HepG2 (cell line): ENCODE measurements around the gene INTS7. TPM values are rescaled to one million over a fixed set of nuclear protein-coding genes. Genes with fewer than 3 reads are reported as not detected.

Experiments used
- DBP ChIP-seq: sonication (generic); formaldehyde crosslinking; IDR thresholded peaks from 2 replicates; pipeline ENCODE4 v1.4.0; 2020; ENCODE audit warnings: missing genetic modification reagents; ENCODE audit errors: not compliant biosample characterization
- DR1 ChIP-seq: sonication (generic); formaldehyde crosslinking; IDR thresholded peaks from 2 replicates; pipeline ENCODE4 v1.8.0; 2021; ENCODE audit warnings: mild to moderate bottlenecking, missing genetic modification reagents, inconsistent platforms
- ELK4 ChIP-seq: sonication (generic); formaldehyde crosslinking; IDR thresholded peaks from 2 replicates; pipeline ENCODE4 v1.9.0; 2021; ENCODE audit warnings: missing genetic modification reagents, borderline replicate concordance
- GATAD1 ChIP-seq: IDR thresholded peaks from 2 replicates; pipeline ENCODE4 v1.6.1; 2016; ENCODE audit warnings: missing genetic modification reagents, missing compliant biosample characterization
- HNF1A ChIP-seq, 2 experiments: sonication (generic) in 1 of 2; formaldehyde crosslinking in 1 of 2; IDR thresholded peaks; 2 replicates each; pipeline versions ENCODE4 v1.4.0 to v1.6.1; 2016 to 2020; ENCODE audit warnings: borderline replicate concordance in 1 of 2, low read depth in 1 of 2, mild to moderate bottlenecking in 1 of 2, missing genetic modification reagents in 1 of 2
- NFAT5 ChIP-seq: sonication (generic); formaldehyde crosslinking; IDR thresholded peaks from 2 replicates; pipeline ENCODE4 v1.4.0; 2020; ENCODE audit warnings: missing genetic modification reagents
- NFE2L2 ChIP-seq: fragments of 150-350 bp; IDR thresholded peaks from 2 replicates; pipeline ENCODE4 v1.6.1; 2014; ENCODE audit warnings: low read length
- PTBP1 ChIP-seq: fragments of 200-400 bp; formaldehyde crosslinking; IDR thresholded peaks from 2 replicates; pipeline ENCODE4 v1.6.1; 2018; ENCODE audit warnings: low read length, low read depth; ENCODE audit not compliant: poor library complexity, severe bottlenecking
- SALL2 ChIP-seq: sonication (generic); formaldehyde crosslinking; IDR thresholded peaks from 2 replicates; pipeline ENCODE4 v1.8.1; 2023; ENCODE audit warnings: mild to moderate bottlenecking, missing genetic modification reagents, inconsistent platforms
- SOX5 ChIP-seq: IDR thresholded peaks from 2 replicates; pipeline ENCODE4 v1.6.1; 2016; ENCODE audit warnings: borderline replicate concordance
- TBX2 ChIP-seq: sonication (generic); formaldehyde crosslinking; IDR thresholded peaks from 2 replicates; pipeline ENCODE4 v1.5.0; 2020; ENCODE audit warnings: missing genetic modification reagents, mild to moderate bottlenecking, borderline replicate concordance
- ZFP36L1 ChIP-seq: sonication (generic); formaldehyde crosslinking; IDR thresholded peaks from 2 replicates; pipeline ENCODE4 v1.8.0; 2022; ENCODE audit warnings: mild to moderate bottlenecking, missing genetic modification reagents, moderate library complexity
- ZNF530 ChIP-seq: sonication (generic); formaldehyde crosslinking; IDR thresholded peaks from 2 replicates; pipeline ENCODE4 v1.5.0; 2020; ENCODE audit warnings: low read depth, mild to moderate bottlenecking, missing genetic modification reagents
- ZNF737 ChIP-seq: sonication (generic); formaldehyde crosslinking; IDR thresholded peaks from 2 replicates; pipeline ENCODE4 v1.5.0; 2020; ENCODE audit warnings: missing genetic modification reagents, mild to moderate bottlenecking, borderline replicate concordance
- ZSCAN12 ChIP-seq: sonication (generic); formaldehyde crosslinking; IDR thresholded peaks from 2 replicates; pipeline ENCODE4 v1.9.0; 2021; ENCODE audit warnings: mild to moderate bottlenecking, missing genetic modification reagents
- polyA plus RNA-seq, 8 experiments: library from polyadenylated mRNA; depleted of rRNA in 3 of 8; stranded (reverse) in 7 of 8; unstranded in 1 of 8; fragments of >200 nt; fragmentation: Illumina TruSeq in 4 of 8; extraction: Trizol in 4 of 8; gene quantifications; 2 replicates each; pipeline versions ENCODE4 v1.2.1 to v1.2.3, GENCODE V29; 2011 to 2016; ENCODE audit warnings: low read depth in 4 of 8, missing spikeins in 1 of 8, mixed read lengths in 1 of 8; ENCODE audit not compliant: insufficient read depth in 1 of 8
- total RNA-seq, 5 experiments: library from RNA; depleted of rRNA; stranded (reverse); fragments of >200 nt; fragmentation: Illumina TruSeq; extraction: Trizol; gene quantifications; 2 replicates each; pipeline ENCODE4 v1.2.3, GENCODE V29; 2016; ENCODE audit warnings: low read depth in 1 of 5

Gene INTS7
- total and polyA plus RNA-seq, 2 of the 13 experiments (the other 11 are each of a cell fraction or from before 2014, with no cell fraction given), result 18.3 to 22.4 TPM

GRCh38 chr1:211928993-211929637 lies 106.2 kb downstream of the INTS7 start (continued):
- TF ChIP-seq SALL2 (CRISPR knock-in tag) (no peak), ELK4 (CRISPR knock-in tag) (no peak), HNF1A (IDR thresholded peaks at IDR 0.05; ENCODE audit: low read depth) (no peak), HNF1A (CRISPR knock-in tag; IDR thresholded peaks at IDR 0.05; ENCODE audit: borderline replicate concordance) (no peak), NFAT5 (CRISPR knock-in tag) (no peak), PTBP1 (no peak), GATAD1 (CRISPR knock-in tag) (no peak), NFE2L2 (no peak), ZFP36L1 (CRISPR knock-in tag) (peak; percentile 66; the same call in 1 of the 2 replicates), ZNF530 (no peak), ZSCAN12 (CRISPR knock-in tag) (no peak), DR1 (no peak), SOX5 (peak; percentile 79; the same call in 1 of the 2 replicates), TBX2 (CRISPR knock-in tag) (peak; percentile 52; the same call in 1 of the 2 replicates), ZNF737 (CRISPR knock-in tag) (no peak), DBP (CRISPR knock-in tag) (no peak)
